ENCODE data around the gene RHOB. TPM values are rescaled to one million over a fixed set of nuclear protein-coding genes. Genes with fewer than 3 reads are reported as not detected.

Gene RHOB
- total RNA-seq, 1 experiment from 2014 or later, result 38.9 TPM

GRCh38 chr2:20476950-20477349 is 30.1 kb downstream of the RHOB start:
- DNase-seq (ENCODE audit: low read depth, low spot score) (no peak), ATAC-seq (no peak)
- Histone ChIP-seq H3K4me1 (ENCODE audit: control insufficient read depth, insufficient read depth, low read length) (no peaks in the 10 kb centered on the region), H3K36me3 (ENCODE audit: control insufficient read depth, insufficient read depth, low read length) (no peaks in the 10 kb centered on the region), H3K9me3 (ENCODE audit: control insufficient read depth, insufficient read depth, low read depth, low read length) (no peaks in the 10 kb centered on the region), H3K27me3 (ENCODE audit: control insufficient read depth, insufficient read depth, low read length) (no peaks in the 10 kb centered on the region), H3K27ac (ENCODE audit: low read length) (no peak overlapping the region), H3K4me3 (ENCODE audit: low read depth in 2 of 2, low read length in 2 of 2) (no peak overlapping the region)
- ChIA-PET CTCF (no interaction called here), POLR2A (interaction anchor here (0.7 kb wide), 1 partner anchor 29 kb away, joined by 3 read pairs; no protein-coding TSS in a partner anchor)
- no TSS peak for BruUV-seq (replicated peaks)
- no peak for TF ChIP-seq TCF7L2 (IDR thresholded peaks at IDR 0.05; ENCODE audit: low read depth, low read length)
- TF ChIP-seq CTCF (IDR thresholded peaks at IDR 0.05), result no peak
- no peak for TF ChIP-seq POLR2AphosphoS5 (IDR thresholded peaks at IDR 0.05; ENCODE audit: low read depth, low read length)
- TF ChIP-seq, protein P1, sequence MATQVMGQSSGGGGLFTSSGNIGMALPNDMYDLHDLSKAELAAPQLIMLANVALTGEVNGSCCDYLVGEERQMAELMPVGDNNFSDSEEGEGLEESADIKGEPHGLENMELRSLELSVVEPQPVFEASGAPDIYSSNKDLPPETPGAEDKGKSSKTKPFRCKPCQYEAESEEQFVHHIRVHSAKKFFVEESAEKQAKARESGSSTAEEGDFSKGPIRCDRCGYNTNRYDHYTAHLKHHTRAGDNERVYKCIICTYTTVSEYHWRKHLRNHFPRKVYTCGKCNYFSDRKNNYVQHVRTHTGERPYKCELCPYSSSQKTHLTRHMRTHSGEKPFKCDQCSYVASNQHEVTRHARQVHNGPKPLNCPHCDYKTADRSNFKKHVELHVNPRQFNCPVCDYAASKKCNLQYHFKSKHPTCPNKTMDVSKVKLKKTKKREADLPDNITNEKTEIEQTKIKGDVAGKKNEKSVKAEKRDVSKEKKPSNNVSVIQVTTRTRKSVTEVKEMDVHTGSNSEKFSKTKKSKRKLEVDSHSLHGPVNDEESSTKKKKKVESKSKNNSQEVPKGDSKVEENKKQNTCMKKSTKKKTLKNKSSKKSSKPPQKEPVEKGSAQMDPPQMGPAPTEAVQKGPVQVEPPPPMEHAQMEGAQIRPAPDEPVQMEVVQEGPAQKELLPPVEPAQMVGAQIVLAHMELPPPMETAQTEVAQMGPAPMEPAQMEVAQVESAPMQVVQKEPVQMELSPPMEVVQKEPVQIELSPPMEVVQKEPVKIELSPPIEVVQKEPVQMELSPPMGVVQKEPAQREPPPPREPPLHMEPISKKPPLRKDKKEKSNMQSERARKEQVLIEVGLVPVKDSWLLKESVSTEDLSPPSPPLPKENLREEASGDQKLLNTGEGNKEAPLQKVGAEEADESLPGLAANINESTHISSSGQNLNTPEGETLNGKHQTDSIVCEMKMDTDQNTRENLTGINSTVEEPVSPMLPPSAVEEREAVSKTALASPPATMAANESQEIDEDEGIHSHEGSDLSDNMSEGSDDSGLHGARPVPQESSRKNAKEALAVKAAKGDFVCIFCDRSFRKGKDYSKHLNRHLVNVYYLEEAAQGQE (IDR thresholded peaks at IDR 0.05; ENCODE audit: insufficient read depth in 1 of 2, low read depth in 2 of 2, low read length in 1 of 2), result no peak
- no peak for TF ChIP-seq SIN3A (IDR thresholded peaks at IDR 0.05; ENCODE audit: borderline replicate concordance, insufficient read depth, low read depth, low read length)
- intact Hi-C loops (cut with micrococcal nuclease; ENCODE audit: unreplicated experiment) (no loop called here), in situ Hi-C loops (cut with HindIII; ENCODE audit: low pct_unique_long_range_greater_than_20kb, low sequenced_read_pairs) (no loop called here)

GRCh38 chr2:20478961-20479360 is 32.1 kb downstream of the RHOB start:
- no peak for ATAC-seq
- POLR2A ChIA-PET, result no interaction called here

More at GRCh38 chr2:20478961-20479360, 32.1 kb downstream of the RHOB start:
- in situ Hi-C loops (cut with HindIII; ENCODE audit: low pct_unique_long_range_greater_than_20kb, low sequenced_read_pairs), result no loop called here
- DNase-seq (ENCODE audit: low read depth, low spot score), result no peak
- BruUV-seq (replicated peaks), result no TSS peak
- Histone ChIP-seq H3K27ac (ENCODE audit: low read length) (no peak overlapping the region), H3K36me3 (ENCODE audit: control insufficient read depth, insufficient read depth, low read length) (no peaks in the 10 kb centered on the region), H3K4me3 (ENCODE audit: low read depth in 2 of 2, low read length in 2 of 2) (no peak overlapping the region), H3K27me3 (ENCODE audit: control insufficient read depth, insufficient read depth, low read length) (no peaks in the 10 kb centered on the region), H3K9me3 (ENCODE audit: control insufficient read depth, insufficient read depth, low read depth, low read length) (no peaks in the 10 kb centered on the region), H3K4me1 (ENCODE audit: control insufficient read depth, insufficient read depth, low read length) (no peaks in the 10 kb centered on the region)
- intact Hi-C loops (cut with micrococcal nuclease; ENCODE audit: unreplicated experiment), result no loop called here
- CTCF ChIA-PET, result no interaction called here
- TF ChIP-seq TCF7L2 (IDR thresholded peaks at IDR 0.05; ENCODE audit: low read depth, low read length) (no peak), POLR2AphosphoS5 (IDR thresholded peaks at IDR 0.05; ENCODE audit: low read depth, low read length) (no peak), SIN3A (IDR thresholded peaks at IDR 0.05; ENCODE audit: borderline replicate concordance, insufficient read depth, low read depth, low read length) (no peak), CTCF (IDR thresholded peaks at IDR 0.05) (no peak)
- TF ChIP-seq, protein P1 (IDR thresholded peaks at IDR 0.05; ENCODE audit: insufficient read depth in 1 of 2, low read depth in 2 of 2, low read length in 1 of 2), result no peak

Measured in Panc1 (cell line).